ENCODE results near the gene PCBD1.

DNA sequence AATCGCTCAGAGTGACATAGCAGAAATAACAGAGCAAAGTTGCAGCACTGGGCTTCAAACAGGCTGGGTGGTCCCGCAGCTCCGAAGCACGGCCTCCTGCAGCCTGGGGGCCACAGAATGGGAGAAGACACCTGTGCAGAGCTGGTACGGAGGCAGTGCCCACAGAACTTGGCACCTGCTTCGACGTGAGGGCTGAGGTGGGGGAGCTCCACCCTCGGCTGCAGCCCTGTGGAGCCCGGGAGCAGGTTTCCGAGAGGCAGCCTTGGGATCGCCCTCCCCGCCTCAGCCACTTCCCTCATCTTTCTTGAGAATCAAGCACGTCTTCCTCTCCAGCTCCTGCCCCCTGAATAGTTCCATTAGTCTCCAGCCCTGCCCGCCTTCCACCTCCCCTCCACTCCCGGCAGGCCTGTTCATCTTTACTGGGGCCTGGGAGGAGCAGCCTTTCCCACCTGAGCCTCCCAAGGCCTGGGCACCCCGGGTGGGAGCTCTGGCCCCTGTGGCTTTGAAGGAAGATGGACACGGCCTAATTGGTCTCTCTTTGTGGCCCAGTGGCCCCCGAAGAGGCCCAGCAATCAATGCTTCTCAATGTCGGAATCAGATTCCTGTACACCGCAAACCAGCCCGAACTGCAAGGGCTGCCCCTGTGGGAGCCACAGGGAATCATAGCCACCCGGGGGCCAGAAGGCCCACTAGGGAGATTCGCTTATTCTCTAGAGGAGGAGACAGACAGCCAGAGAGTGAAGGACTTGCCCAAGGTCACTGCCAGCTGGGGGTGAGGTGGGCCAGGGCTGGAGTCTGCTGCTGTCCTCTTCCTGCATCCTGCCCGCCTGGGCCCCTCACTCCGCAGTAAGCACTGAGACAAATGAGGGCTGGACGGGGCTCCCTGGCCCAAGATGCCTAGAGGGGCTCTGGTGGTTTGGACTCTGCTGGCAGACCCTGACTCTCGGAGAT lies 17.0 kb upstream of the PCBD1 start:
- TF ChIP-seq, protein P1, sequence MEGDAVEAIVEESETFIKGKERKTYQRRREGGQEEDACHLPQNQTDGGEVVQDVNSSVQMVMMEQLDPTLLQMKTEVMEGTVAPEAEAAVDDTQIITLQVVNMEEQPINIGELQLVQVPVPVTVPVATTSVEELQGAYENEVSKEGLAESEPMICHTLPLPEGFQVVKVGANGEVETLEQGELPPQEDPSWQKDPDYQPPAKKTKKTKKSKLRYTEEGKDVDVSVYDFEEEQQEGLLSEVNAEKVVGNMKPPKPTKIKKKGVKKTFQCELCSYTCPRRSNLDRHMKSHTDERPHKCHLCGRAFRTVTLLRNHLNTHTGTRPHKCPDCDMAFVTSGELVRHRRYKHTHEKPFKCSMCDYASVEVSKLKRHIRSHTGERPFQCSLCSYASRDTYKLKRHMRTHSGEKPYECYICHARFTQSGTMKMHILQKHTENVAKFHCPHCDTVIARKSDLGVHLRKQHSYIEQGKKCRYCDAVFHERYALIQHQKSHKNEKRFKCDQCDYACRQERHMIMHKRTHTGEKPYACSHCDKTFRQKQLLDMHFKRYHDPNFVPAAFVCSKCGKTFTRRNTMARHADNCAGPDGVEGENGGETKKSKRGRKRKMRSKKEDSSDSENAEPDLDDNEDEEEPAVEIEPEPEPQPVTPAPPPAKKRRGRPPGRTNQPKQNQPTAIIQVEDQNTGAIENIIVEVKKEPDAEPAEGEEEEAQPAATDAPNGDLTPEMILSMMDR (conservative IDR thresholded peaks at IDR 0.05), result no peak
- no peak for TF ChIP-seq ZFX (IDR thresholded peaks at IDR 0.05)

Measured in C4-2B (cell line).